Endothelial cell of umbilical vein (primary cell): ENCODE measurements around the gene MUC3A. TPM values are rescaled to one million over a fixed set of nuclear protein-coding genes. Genes with fewer than 3 reads are reported as not detected.

Experiments used
- BruUV-seq: library from RNA; stranded (reverse); fragments of 400-500 nt; replicated peaks from 2 replicates; lab custom pipeline; 2021; lab: Mats Ljungman, UMichigan
- CTCF ChIA-PET: fragments of 300-600, 350-600 bp; sonication (Branson Sonifier 250); formaldehyde crosslinking; loops from one replicate; lab custom pipeline; 2021; ENCODE audit warnings: antibody characterized with exemption, inconsistent platforms; lab: Charles Lee
- POLR2A ChIA-PET: fragments of 300-600, 350-600 bp; sonication (Branson Sonifier 250); formaldehyde crosslinking; loops from one replicate; lab custom pipeline; 2021; ENCODE audit warnings: antibody characterized with exemption, inconsistent platforms; lab: Charles Lee
- DNase-seq: peaks from one replicate; pipeline ENCODE4 v3.0.0-alpha.2; 2011; ENCODE audit warnings: low read depth, low spot score
- FAIRE-seq: peaks from 2 replicates; lab custom pipeline; 2011; peaks lifted over from hg19 to GRCh38; lab: Jason Lieb, UNC
- H2AFZ ChIP-seq: 2 replicates; pipeline ENCODE4 v1.6.0; 2012; ENCODE audit warnings: low read depth, low read length, control low read depth, inconsistent platforms
- H3K27ac ChIP-seq: 2 replicates; pipeline ENCODE4 v1.5.1; 2011; ENCODE audit warnings: low read depth, mild to moderate bottlenecking, control low read depth, low read length, moderate library complexity; ENCODE audit not compliant: insufficient read depth
- H3K27me3 ChIP-seq, 2 experiments: 2 replicates each; pipeline versions ENCODE4 v1.6.0 to v1.6.1; 2011; ENCODE audit warnings: low read length in 2 of 2, mixed read lengths in 1 of 2; ENCODE audit not compliant: control insufficient read depth in 2 of 2, insufficient read depth in 2 of 2
- H3K36me3 ChIP-seq, 2 experiments: 2 replicates in 1 of 2; 3 replicates in 1 of 2; pipeline ENCODE4 v1.5.1; 2011; ENCODE audit warnings: low read length in 2 of 2, mild to moderate bottlenecking in 1 of 2, moderate library complexity in 1 of 2; ENCODE audit not compliant: control insufficient read depth in 2 of 2, insufficient read depth in 2 of 2; ENCODE audit errors: extremely low read depth in 1 of 2
- H3K4me1 ChIP-seq: 3 replicates; pipeline ENCODE4 v1.5.1; 2011; ENCODE audit warnings: mild to moderate bottlenecking, low read length; ENCODE audit not compliant: control insufficient read depth, insufficient read depth; ENCODE audit errors: extremely low read depth
- H3K4me2 ChIP-seq: 2 replicates; pipeline ENCODE4 v1.6.1; 2011; ENCODE audit warnings: low read length, control low read depth, mixed read lengths; ENCODE audit not compliant: insufficient read depth
- H3K4me3 ChIP-seq, 3 experiments: fragments of 200-600 bp in 1 of 3; sonication (generic), shearing (Covaris generic) in 1 of 3; replicated peaks in 1 of 3; 2 replicates each; pipeline ENCODE4 v1.5.1; 2011 to 2016; ENCODE audit warnings: control low read depth in 3 of 3, low read length in 3 of 3, mild to moderate bottlenecking in 2 of 3, inconsistent platforms in 1 of 3, low read depth in 1 of 3, moderate library complexity in 1 of 3; ENCODE audit not compliant: insufficient read depth in 1 of 3
- H3K79me2 ChIP-seq: 2 replicates; pipeline ENCODE4 v1.6.0; 2012; ENCODE audit warnings: low read length, inconsistent platforms; ENCODE audit not compliant: control insufficient read depth, insufficient read depth
- H3K9ac ChIP-seq: replicated peaks from 2 replicates; pipeline ENCODE3; 2011; ENCODE audit warnings: low read length, control low read depth; ENCODE audit not compliant: insufficient read depth; ENCODE audit errors: extremely low read depth
- H3K9me1 ChIP-seq: replicated peaks from 3 replicates; pipeline ENCODE4 v1.6.0; 2011; ENCODE audit warnings: mild to moderate bottlenecking, low read length; ENCODE audit not compliant: control insufficient read depth, insufficient read depth; ENCODE audit errors: extremely low read depth
- H3K9me3 ChIP-seq: replicated peaks from 2 replicates; pipeline ENCODE4 v1.5.1; 2012; ENCODE audit warnings: low read length, inconsistent platforms; ENCODE audit not compliant: control insufficient read depth, insufficient read depth
- H4K20me1 ChIP-seq: replicated peaks from 2 replicates; pipeline ENCODE3; 2011; ENCODE audit warnings: mild to moderate bottlenecking, low read length; ENCODE audit not compliant: control insufficient read depth, insufficient read depth; ENCODE audit errors: extremely low read depth
- EZH2 ChIP-seq: IDR thresholded peaks from 2 replicates; pipeline ENCODE4 v1.6.1; 2012; ENCODE audit warnings: borderline replicate concordance, low read depth, mild to moderate bottlenecking, moderate library complexity, low read length, inconsistent platforms; ENCODE audit not compliant: severe bottlenecking
- FOS ChIP-seq: IDR thresholded peaks from 2 replicates; pipeline ENCODE4 v1.6.1; 2011; ENCODE audit warnings: mild to moderate bottlenecking, low read length, moderate library complexity, borderline replicate concordance; ENCODE audit not compliant: insufficient read depth
- MYC ChIP-seq: IDR thresholded peaks from one replicate; pipeline ENCODE4 v1.6.1; 2011; ENCODE audit warnings: mild to moderate bottlenecking, low read depth, low read length
- POLR2A ChIP-seq: IDR thresholded peaks from 2 replicates; pipeline ENCODE4 v1.6.1; 2012; ENCODE audit warnings: low read depth, mild to moderate bottlenecking, control low read depth, low read length
- POLR2AphosphoS5 ChIP-seq: IDR thresholded peaks from 2 replicates; pipeline ENCODE4 v1.6.1; 2012; ENCODE audit warnings: low read depth, mild to moderate bottlenecking, control low read depth, low read length, moderate library complexity; ENCODE audit not compliant: insufficient read depth
- dilution Hi-C: fragments of 300-500 bp; cut with MboI; formaldehyde crosslinking; loops from one replicate; pipeline ENCODE4 v1.15.0; 2019; ENCODE audit warnings: low sequenced_read_pairs; ENCODE audit not compliant: extremely low pct_ligation_motif_present
- intact Hi-C: fragments of 100-400 bp; cut with micrococcal nuclease; formaldehyde crosslinking; loops from one replicate; pipeline ENCODE4 v1.10.0; 2022
- polyA plus RNA-seq, 4 experiments: library from polyadenylated mRNA; depleted of rRNA in 3 of 4; stranded (reverse) in 3 of 4; unstranded in 1 of 4; fragments of >200 nt; gene quantifications; 2 replicates each; pipeline versions ENCODE4 v1.2.1 to v1.2.3, GENCODE V29; 2011 to 2012; ENCODE audit warnings: missing spikeins in 1 of 4
- total RNA-seq: library from RNA; stranded (reverse); gene quantifications from 2 replicates; pipeline ENCODE4 v1.2.3, GENCODE V29; 2021
- TF ChIP-seq, protein P1 (sequence below), 2 donors: IDR thresholded peaks; 1 replicate in 1 of 2; 2 replicates in 1 of 2; pipeline ENCODE4 v1.5.1; 2011; ENCODE audit warnings: low read length in 2 of 2, mild to moderate bottlenecking in 2 of 2, moderate library complexity in 2 of 2, control low read depth in 1 of 2, inconsistent platforms in 1 of 2, low read depth in 1 of 2; ENCODE audit not compliant: insufficient read depth in 1 of 2; ENCODE audit errors: extremely low read depth in 1 of 2
- TF ChIP-seq, protein P2 (sequence below): IDR thresholded peaks from 2 replicates; pipeline ENCODE4 v1.6.1; 2011; ENCODE audit not compliant: insufficient read depth, insufficient read length

MUC3A gene
- total and polyA plus RNA-seq, 2 donors (not counting 3 experiments of a cell fraction or from before 2014, with no cell fraction given): not detected

DNA sequence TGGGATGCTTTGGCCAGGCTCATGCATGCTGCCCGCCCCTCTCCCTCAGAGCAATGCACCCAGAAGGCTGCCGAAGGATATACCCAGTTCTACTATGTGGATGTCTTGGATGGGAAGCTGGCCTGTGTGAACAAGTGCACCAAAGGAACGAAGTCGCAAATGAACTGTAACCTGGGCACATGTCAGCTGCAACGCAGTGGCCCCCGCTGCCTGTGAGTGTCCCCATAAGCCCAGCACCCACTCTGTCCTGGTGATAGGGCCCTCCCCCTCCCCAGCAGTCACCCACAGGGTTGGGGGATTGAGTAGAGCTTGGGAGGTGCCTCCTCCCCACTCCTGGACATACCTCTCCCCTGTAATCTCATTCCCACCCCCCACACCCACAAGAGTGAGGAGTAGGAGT lies 63.6 kb downstream of the MUC3A start:
- POLR2A ChIA-PET: no interaction called here
- dilution Hi-C loops: no loop called here
- Histone ChIP-seq H3K9me3 (no peaks in the 10 kb centered on the region), H3K4me1 (peaks cover 3% of the 10 kb centered on the region), H3K9ac (no peak overlapping the region), H3K36me3 (no peaks in the 10 kb centered on the region), H3K4me2 (no peak overlapping the region), H3K79me2 (no peaks in the 10 kb centered on the region), H3K27me3 (no peaks in the 10 kb centered on the region), H3K9me1 (no peaks in the 10 kb centered on the region), H3K27ac (no peak overlapping the region), H3K4me3 (no peak overlapping the region), H4K20me1 (no peaks in the 10 kb centered on the region), H2AFZ (no peak overlapping the region)
- FAIRE-seq: no peak
- intact Hi-C loops: loop anchor here (10.0 kb wide), 1 partner anchor 48 kb away; the partner anchor contains the start of gene MUC12
- no TSS peak for BruUV-seq
- CTCF ChIA-PET: interaction anchor here (0.7 kb wide), 1 partner anchor 47 kb away, joined by 3 read pairs; no protein-coding TSS in a partner anchor
- TF ChIP-seq FOS: no peak
- TF ChIP-seq, protein P1, sequence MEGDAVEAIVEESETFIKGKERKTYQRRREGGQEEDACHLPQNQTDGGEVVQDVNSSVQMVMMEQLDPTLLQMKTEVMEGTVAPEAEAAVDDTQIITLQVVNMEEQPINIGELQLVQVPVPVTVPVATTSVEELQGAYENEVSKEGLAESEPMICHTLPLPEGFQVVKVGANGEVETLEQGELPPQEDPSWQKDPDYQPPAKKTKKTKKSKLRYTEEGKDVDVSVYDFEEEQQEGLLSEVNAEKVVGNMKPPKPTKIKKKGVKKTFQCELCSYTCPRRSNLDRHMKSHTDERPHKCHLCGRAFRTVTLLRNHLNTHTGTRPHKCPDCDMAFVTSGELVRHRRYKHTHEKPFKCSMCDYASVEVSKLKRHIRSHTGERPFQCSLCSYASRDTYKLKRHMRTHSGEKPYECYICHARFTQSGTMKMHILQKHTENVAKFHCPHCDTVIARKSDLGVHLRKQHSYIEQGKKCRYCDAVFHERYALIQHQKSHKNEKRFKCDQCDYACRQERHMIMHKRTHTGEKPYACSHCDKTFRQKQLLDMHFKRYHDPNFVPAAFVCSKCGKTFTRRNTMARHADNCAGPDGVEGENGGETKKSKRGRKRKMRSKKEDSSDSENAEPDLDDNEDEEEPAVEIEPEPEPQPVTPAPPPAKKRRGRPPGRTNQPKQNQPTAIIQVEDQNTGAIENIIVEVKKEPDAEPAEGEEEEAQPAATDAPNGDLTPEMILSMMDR (IDR thresholded peaks at IDR 0.05; ENCODE audit: extremely low read depth in 1 of 2, insufficient read depth in 1 of 2, low read depth in 1 of 2, low read length in 2 of 2): no peak
- no peak for TF ChIP-seq POLR2A
- TF ChIP-seq POLR2AphosphoS5: no peak
- TF ChIP-seq MYC: no peak
- TF ChIP-seq, protein P2, sequence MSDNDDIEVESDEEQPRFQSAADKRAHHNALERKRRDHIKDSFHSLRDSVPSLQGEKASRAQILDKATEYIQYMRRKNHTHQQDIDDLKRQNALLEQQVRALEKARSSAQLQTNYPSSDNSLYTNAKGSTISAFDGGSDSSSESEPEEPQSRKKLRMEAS: no peak
- no peak for TF ChIP-seq EZH2
- DNase-seq: no peak
